ENCODE measurements around the gene COL4A2.

COL4A2 gene

DNA sequence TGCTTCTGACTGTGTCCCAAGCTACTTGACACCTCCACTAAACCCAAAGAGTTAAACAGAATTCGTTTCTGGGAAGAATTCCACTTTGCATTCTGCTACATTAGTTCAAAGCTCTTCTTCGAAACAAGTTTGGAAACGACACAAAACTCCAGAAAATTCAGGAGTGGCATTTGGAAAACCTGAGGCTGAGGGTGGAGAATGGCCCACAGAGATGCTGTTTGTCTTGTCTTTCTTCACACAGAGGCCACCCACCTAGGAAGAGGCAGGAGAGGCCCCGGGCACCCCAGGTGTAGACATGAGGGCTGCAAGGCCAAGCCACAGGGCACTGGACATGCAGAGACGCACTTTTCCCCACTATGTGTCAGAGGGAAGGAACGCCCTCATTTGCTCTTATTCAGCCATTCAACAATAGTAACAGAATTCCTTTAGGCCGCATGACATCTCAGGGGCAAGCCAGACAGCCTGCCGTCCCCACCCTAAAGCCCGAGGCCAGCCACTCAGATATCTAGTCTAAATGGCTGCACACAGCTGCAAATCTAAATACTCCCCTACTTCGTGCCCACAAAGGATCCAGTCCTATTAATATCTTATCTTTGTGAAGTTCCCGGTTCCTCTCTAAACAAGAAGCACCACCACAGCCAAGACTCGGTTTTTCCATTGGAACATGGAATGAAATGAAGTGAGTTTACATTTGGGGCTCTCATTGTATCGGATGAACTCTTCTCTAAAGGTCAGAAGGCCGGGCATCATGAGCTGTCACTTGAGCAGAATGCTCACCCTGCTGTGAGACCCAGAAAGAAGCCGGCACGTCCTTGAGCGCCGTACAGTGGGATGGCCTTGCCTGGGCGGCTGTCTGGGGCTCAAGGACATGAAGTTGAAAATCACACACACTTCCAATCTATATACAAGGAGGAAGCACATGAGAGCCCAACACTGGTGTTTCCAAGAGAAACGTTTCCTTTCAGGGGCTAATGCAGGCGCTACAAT lies 20.0 kb upstream of the COL4A2 start:
- Histone ChIP-seq H3K27me3 (peaks cover 10% of the 10 kb centered on the region), H3K9me3 (no peaks in the 10 kb centered on the region), H3K4me1 (ENCODE audit: control insufficient read depth in 1 of 2, insufficient read depth in 1 of 2, low read depth in 1 of 2, low read length in 1 of 2) (no peaks in the 10 kb centered on the region), H3K4me3 (ENCODE audit: low read depth in 1 of 2, low read length in 1 of 2) (no peak overlapping the region), H3K36me3 (no peaks in the 10 kb centered on the region), H3K27ac (no peak overlapping the region)
- TF ChIP-seq, protein P1, sequence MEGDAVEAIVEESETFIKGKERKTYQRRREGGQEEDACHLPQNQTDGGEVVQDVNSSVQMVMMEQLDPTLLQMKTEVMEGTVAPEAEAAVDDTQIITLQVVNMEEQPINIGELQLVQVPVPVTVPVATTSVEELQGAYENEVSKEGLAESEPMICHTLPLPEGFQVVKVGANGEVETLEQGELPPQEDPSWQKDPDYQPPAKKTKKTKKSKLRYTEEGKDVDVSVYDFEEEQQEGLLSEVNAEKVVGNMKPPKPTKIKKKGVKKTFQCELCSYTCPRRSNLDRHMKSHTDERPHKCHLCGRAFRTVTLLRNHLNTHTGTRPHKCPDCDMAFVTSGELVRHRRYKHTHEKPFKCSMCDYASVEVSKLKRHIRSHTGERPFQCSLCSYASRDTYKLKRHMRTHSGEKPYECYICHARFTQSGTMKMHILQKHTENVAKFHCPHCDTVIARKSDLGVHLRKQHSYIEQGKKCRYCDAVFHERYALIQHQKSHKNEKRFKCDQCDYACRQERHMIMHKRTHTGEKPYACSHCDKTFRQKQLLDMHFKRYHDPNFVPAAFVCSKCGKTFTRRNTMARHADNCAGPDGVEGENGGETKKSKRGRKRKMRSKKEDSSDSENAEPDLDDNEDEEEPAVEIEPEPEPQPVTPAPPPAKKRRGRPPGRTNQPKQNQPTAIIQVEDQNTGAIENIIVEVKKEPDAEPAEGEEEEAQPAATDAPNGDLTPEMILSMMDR (IDR thresholded peaks at IDR 0.05), result no peak

DNA sequence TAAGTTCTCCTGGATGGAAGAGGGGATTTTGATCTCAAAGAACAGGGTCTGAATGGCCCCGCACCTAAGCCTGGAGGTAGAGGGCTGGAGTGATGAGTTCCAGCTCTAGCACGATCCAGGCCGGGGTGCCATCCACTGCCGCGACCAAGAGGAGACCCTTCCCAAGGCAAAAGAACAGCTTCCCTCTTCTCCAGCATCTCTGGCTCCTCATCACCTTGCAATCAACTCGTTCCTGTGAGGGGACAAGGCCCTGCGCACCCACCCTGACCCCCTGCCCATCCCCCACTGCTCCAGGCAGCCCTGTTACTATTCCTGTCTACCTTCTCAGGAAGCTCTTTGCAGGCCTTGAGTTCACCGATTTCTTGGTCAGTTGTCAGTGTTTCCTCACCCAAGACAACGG lies 17.9 kb upstream of the COL4A2 start:
- H3K4me1 ChIP-seq (ENCODE audit: control insufficient read depth in 1 of 2, insufficient read depth in 1 of 2, low read depth in 1 of 2, low read length in 1 of 2), result no peaks in the 10 kb centered on the region
- no peak overlapping the region for H3K27ac ChIP-seq
- peaks cover 5% of the 10 kb centered on the region for H3K27me3 ChIP-seq
- H3K9me3 ChIP-seq, result no peaks in the 10 kb centered on the region
- no peaks in the 10 kb centered on the region for H3K36me3 ChIP-seq
- TF ChIP-seq, protein P1 (IDR thresholded peaks at IDR 0.05), result no peak
- H3K4me3 ChIP-seq (ENCODE audit: low read depth in 1 of 2, low read length in 1 of 2), result no peak overlapping the region

DNA sequence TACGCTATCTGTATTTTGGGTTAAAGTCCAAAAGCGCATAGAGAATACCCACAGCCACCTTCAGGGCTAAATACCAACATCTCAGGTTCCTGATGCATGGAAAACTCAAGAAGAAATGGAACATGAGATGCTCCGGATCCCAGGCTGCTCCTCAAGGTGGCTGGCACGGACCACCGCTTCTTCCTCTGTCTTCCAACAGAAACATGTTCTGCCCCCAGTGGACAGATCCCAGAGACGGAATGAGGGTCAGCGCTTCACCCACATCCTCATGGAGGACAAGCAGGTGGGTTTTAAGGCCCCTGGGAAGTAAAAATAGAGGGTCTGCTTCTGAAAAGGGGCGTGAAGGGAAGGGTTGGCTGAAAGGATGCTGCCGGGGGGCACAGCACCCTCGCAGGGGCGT lies 17.4 kb upstream of the COL4A2 start:
- Histone ChIP-seq H3K36me3 (no peaks in the 10 kb centered on the region), H3K27ac (no peak overlapping the region), H3K9me3 (no peaks in the 10 kb centered on the region), H3K4me3 (ENCODE audit: low read depth in 1 of 2, low read length in 1 of 2) (no peak overlapping the region), H3K27me3 (peaks cover 5% of the 10 kb centered on the region), H3K4me1 (ENCODE audit: control insufficient read depth in 1 of 2, insufficient read depth in 1 of 2, low read depth in 1 of 2, low read length in 1 of 2) (no peaks in the 10 kb centered on the region)
- TF ChIP-seq, protein P1 (IDR thresholded peaks at IDR 0.05), result no peak

DNA sequence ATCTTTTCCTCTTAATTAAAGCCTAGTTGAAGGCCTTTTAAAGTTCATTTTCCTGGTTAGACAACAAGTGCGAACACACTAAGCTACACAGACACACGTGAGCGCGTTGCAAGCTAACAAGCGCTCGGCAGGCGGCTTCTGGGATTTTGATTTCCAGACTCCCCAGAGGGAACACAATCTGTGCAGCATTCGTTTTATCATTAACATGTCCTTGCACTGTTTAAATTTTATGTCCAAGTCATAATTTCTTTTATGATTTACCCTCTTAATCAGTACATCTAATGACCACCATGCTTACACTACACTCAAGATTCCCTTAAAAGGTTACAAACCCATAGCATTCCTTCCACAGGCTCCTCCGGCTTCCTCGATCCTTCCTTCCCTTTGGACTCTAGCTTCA lies 16.9 kb upstream of the COL4A2 start:
- Histone ChIP-seq H3K27me3 (peaks cover 5% of the 10 kb centered on the region), H3K4me3 (ENCODE audit: low read depth in 1 of 2, low read length in 1 of 2) (no peak overlapping the region)

DNA sequence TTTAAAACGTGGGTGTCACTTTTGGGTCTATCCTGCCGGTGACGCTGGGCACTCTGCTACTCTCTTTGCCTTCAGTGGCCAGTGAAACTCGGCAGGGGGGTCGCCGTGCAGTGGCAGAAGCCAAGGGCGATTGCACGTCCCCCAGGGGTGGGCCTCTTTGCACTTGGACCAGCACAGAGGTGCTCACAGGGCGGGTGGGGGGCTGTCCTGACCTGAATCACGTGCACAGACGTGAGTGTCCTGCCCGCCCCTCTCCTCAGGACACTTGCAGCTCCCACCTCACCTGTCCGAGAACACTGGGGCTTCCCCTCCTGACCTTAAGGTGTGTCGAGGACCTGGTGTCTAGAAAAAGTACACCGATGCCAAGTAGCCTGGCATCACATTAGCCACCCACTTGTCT lies 16.3 kb upstream of the COL4A2 start:
- H3K36me3 ChIP-seq, result no peaks in the 10 kb centered on the region
- H3K27ac ChIP-seq, result no peak overlapping the region
- TF ChIP-seq, protein P1 (IDR thresholded peaks at IDR 0.05), result no peak
- no peaks in the 10 kb centered on the region for H3K4me1 ChIP-seq (ENCODE audit: control insufficient read depth in 1 of 2, insufficient read depth in 1 of 2, low read depth in 1 of 2, low read length in 1 of 2)
- no peaks in the 10 kb centered on the region for H3K9me3 ChIP-seq
- H3K27me3 ChIP-seq, result peaks cover 10% of the 10 kb centered on the region
- no peak overlapping the region for H3K4me3 ChIP-seq (ENCODE audit: low read depth in 1 of 2, low read length in 1 of 2)

More for the DNA sequence above, 16.9 kb upstream of the COL4A2 start:
- Histone ChIP-seq H3K27ac (no peak overlapping the region), H3K4me1 (ENCODE audit: control insufficient read depth in 1 of 2, insufficient read depth in 1 of 2, low read depth in 1 of 2, low read length in 1 of 2) (no peaks in the 10 kb centered on the region), H3K9me3 (no peaks in the 10 kb centered on the region), H3K36me3 (no peaks in the 10 kb centered on the region)
- TF ChIP-seq, protein P1 (IDR thresholded peaks at IDR 0.05), result no peak

All from neutrophil (primary cell).